ENCODE measurements around the gene NTNG1.

Gene NTNG1

DNA sequence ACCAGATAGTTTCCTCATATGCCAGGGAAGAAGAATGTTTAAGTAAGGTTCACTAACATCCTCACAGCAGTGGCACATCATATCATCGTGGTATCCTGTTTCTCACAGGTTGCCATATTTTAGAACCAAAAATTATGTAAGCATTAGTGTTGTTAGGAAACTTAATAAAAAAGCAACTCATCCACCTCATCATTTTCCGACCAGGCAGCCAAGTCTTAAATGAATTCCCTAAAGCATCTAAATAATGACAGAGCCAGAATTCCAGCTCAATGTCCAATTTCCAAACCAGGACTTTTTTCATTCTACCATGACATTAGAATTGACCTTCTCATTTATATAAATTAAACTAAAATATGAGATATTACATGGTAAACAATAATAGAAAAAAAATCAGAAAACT, 272.7 kb downstream of the NTNG1 start:
- Histone ChIP-seq H3K9me3 (ENCODE audit: control insufficient read depth, low read length) (no peaks in the 10 kb centered on the region), H3K4me1 (ENCODE audit: control insufficient read depth, insufficient read depth, low read length) (no peaks in the 10 kb centered on the region)
- WGBS, 2 experiments = 96 to 100% methylated on average over 1 to 2 of the region's 2 CpGs

GRCh38 chr1:107413951-107414350, 273.1 kb downstream of the NTNG1 start:
- H3K27me3 ChIP-seq (ENCODE audit: control insufficient read depth, insufficient read depth, low read length, poor library complexity, severe bottlenecking) = no peaks in the 10 kb centered on the region
- H3K9me3 ChIP-seq (ENCODE audit: control insufficient read depth, low read length) = no peaks in the 10 kb centered on the region
- no peak overlapping the region for H3K4me3 ChIP-seq (ENCODE audit: insufficient read depth, low read depth, low read length)
- H3K27ac ChIP-seq (ENCODE audit: insufficient read depth, low read depth, low read length, poor library complexity, severe bottlenecking) = no peak overlapping the region
- no peaks in the 10 kb centered on the region for H3K4me1 ChIP-seq (ENCODE audit: control insufficient read depth, insufficient read depth, low read length)
- 94% methylated on average over 1 to 2 of the region's 2 CpGs for WGBS, 2 experiments
- H3K36me3 ChIP-seq (ENCODE audit: control insufficient read depth, insufficient read depth, low read length) = no peaks in the 10 kb centered on the region

More for the DNA sequence above, 272.7 kb downstream of the NTNG1 start:
- H3K27me3 ChIP-seq (ENCODE audit: control insufficient read depth, insufficient read depth, low read length, poor library complexity, severe bottlenecking) = no peaks in the 10 kb centered on the region
- no peak overlapping the region for H3K4me3 ChIP-seq (ENCODE audit: insufficient read depth, low read depth, low read length)
- no peaks in the 10 kb centered on the region for H3K36me3 ChIP-seq (ENCODE audit: control insufficient read depth, insufficient read depth, low read length)
- no peak overlapping the region for H3K27ac ChIP-seq (ENCODE audit: insufficient read depth, low read depth, low read length, poor library complexity, severe bottlenecking)

GRCh38 chr1:107414550-107414949, 273.7 kb downstream of the NTNG1 start:
- 98% methylated on average over 3 of the region's 3 CpGs for WGBS, 2 experiments
- no peaks in the 10 kb centered on the region for H3K4me1 ChIP-seq (ENCODE audit: control insufficient read depth, insufficient read depth, low read length)

DNA sequence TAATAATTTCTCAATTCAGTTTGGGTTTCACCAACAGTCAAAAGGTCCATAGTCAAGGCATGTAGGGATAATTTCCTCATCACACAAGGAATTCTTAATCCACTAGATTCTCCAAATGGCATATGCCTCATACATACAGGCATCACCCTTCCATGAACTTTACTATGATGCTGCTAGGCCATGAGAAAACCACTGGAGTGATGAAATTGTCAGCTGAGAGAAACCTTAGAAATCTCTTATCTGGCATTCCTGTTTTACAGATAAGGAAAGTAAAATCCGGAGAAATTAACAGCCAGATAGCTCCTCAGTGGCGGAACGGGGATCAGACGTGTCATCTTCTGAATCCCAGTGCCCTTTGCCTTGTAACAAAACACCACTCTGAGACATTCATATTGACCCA, 274.4 kb downstream of the NTNG1 start:
- Histone ChIP-seq H3K9me3 (ENCODE audit: control insufficient read depth, low read length) (no peaks in the 10 kb centered on the region), H3K27me3 (ENCODE audit: control insufficient read depth, insufficient read depth, low read length, poor library complexity, severe bottlenecking) (no peaks in the 10 kb centered on the region)
- WGBS, 2 experiments = 96 to 100% methylated on average over 4 of the region's 4 CpGs

More at GRCh38 chr1:107414550-107414949, 273.7 kb downstream of the NTNG1 start:
- no peaks in the 10 kb centered on the region for H3K9me3 ChIP-seq (ENCODE audit: control insufficient read depth, low read length)
- H3K27ac ChIP-seq (ENCODE audit: insufficient read depth, low read depth, low read length, poor library complexity, severe bottlenecking) = no peak overlapping the region
- H3K27me3 ChIP-seq (ENCODE audit: control insufficient read depth, insufficient read depth, low read length, poor library complexity, severe bottlenecking) = no peaks in the 10 kb centered on the region
- H3K36me3 ChIP-seq (ENCODE audit: control insufficient read depth, insufficient read depth, low read length) = no peaks in the 10 kb centered on the region
- no peak overlapping the region for H3K4me3 ChIP-seq (ENCODE audit: insufficient read depth, low read depth, low read length)

GRCh38 chr1:107419003-107419402, 278.2 kb downstream of the NTNG1 start:
- Histone ChIP-seq H3K9me3 (ENCODE audit: control insufficient read depth, low read length) (no peaks in the 10 kb centered on the region), H3K4me3 (ENCODE audit: insufficient read depth, low read depth, low read length) (no peak overlapping the region), H3K4me1 (ENCODE audit: control insufficient read depth, insufficient read depth, low read length) (no peaks in the 10 kb centered on the region), H3K27me3 (ENCODE audit: control insufficient read depth, insufficient read depth, low read length, poor library complexity, severe bottlenecking) (no peaks in the 10 kb centered on the region), H3K27ac (ENCODE audit: insufficient read depth, low read depth, low read length, poor library complexity, severe bottlenecking) (no peak overlapping the region), H3K36me3 (ENCODE audit: control insufficient read depth, insufficient read depth, low read length) (no peaks in the 10 kb centered on the region)
- WGBS, 2 experiments = 82 to 83% methylated on average over 2 of the region's 2 CpGs

More for the DNA sequence above, 274.4 kb downstream of the NTNG1 start:
- Histone ChIP-seq H3K4me3 (ENCODE audit: insufficient read depth, low read depth, low read length) (no peak overlapping the region), H3K36me3 (ENCODE audit: control insufficient read depth, insufficient read depth, low read length) (no peaks in the 10 kb centered on the region), H3K4me1 (ENCODE audit: control insufficient read depth, insufficient read depth, low read length) (no peaks in the 10 kb centered on the region), H3K27ac (ENCODE audit: insufficient read depth, low read depth, low read length, poor library complexity, severe bottlenecking) (no peak overlapping the region)

- H3K27me3 ChIP-seq (ENCODE audit: control insufficient read depth, insufficient read depth, low read length, poor library complexity, severe bottlenecking) = no peaks in the 10 kb centered on the region
- no peak overlapping the region for H3K27ac ChIP-seq (ENCODE audit: insufficient read depth, low read depth, low read length, poor library complexity, severe bottlenecking)
- no peaks in the 10 kb centered on the region for H3K9me3 ChIP-seq (ENCODE audit: control insufficient read depth, low read length)
- no peak overlapping the region for H3K4me3 ChIP-seq (ENCODE audit: insufficient read depth, low read depth, low read length)
- 95 to 100% methylated on average over 1 of the region's 1 CpG for WGBS, 2 experiments
- H3K36me3 ChIP-seq (ENCODE audit: control insufficient read depth, insufficient read depth, low read length) = no peaks in the 10 kb centered on the region
- H3K4me1 ChIP-seq (ENCODE audit: control insufficient read depth, insufficient read depth, low read length) = no peaks in the 10 kb centered on the region
Observed at GRCh38 chr1:107422901-107423300, 282.1 kb downstream of the NTNG1 start.

GRCh38 chr1:107430540-107431228, 289.8 kb downstream of the NTNG1 start:
- Histone ChIP-seq H3K27me3 (ENCODE audit: control insufficient read depth, insufficient read depth, low read length, poor library complexity, severe bottlenecking) (no peaks in the 10 kb centered on the region), H3K9me3 (ENCODE audit: control insufficient read depth, low read length) (no peaks in the 10 kb centered on the region), H3K27ac (ENCODE audit: insufficient read depth, low read depth, low read length, poor library complexity, severe bottlenecking) (no peak overlapping the region), H3K4me3 (ENCODE audit: insufficient read depth, low read depth, low read length) (no peak overlapping the region), H3K4me1 (ENCODE audit: control insufficient read depth, insufficient read depth, low read length) (no peaks in the 10 kb centered on the region), H3K36me3 (ENCODE audit: control insufficient read depth, insufficient read depth, low read length) (no peaks in the 10 kb centered on the region)
- 85 to 88% methylated on average over 13 of the region's 14 CpGs for WGBS, 2 experiments

GRCh38 chr1:107432108-107432507, 291.3 kb downstream of the NTNG1 start:
- H3K36me3 ChIP-seq (ENCODE audit: control insufficient read depth, insufficient read depth, low read length) = no peaks in the 10 kb centered on the region

GRCh38 chr1:107433068-107433467, 292.2 kb downstream of the NTNG1 start:
- Histone ChIP-seq H3K27ac (ENCODE audit: insufficient read depth, low read depth, low read length, poor library complexity, severe bottlenecking) (no peak overlapping the region), H3K36me3 (ENCODE audit: control insufficient read depth, insufficient read depth, low read length) (no peaks in the 10 kb centered on the region), H3K4me3 (ENCODE audit: insufficient read depth, low read depth, low read length) (no peak overlapping the region), H3K9me3 (ENCODE audit: control insufficient read depth, low read length) (no peaks in the 10 kb centered on the region), H3K4me1 (ENCODE audit: control insufficient read depth, insufficient read depth, low read length) (no peaks in the 10 kb centered on the region), H3K27me3 (ENCODE audit: control insufficient read depth, insufficient read depth, low read length, poor library complexity, severe bottlenecking) (no peaks in the 10 kb centered on the region)
- 93 to 94% methylated on average over 4 of the region's 4 CpGs for WGBS, 2 experiments

More at GRCh38 chr1:107432108-107432507, 291.3 kb downstream of the NTNG1 start:
- Histone ChIP-seq H3K27ac (ENCODE audit: insufficient read depth, low read depth, low read length, poor library complexity, severe bottlenecking) (no peak overlapping the region), H3K27me3 (ENCODE audit: control insufficient read depth, insufficient read depth, low read length, poor library complexity, severe bottlenecking) (no peaks in the 10 kb centered on the region), H3K4me1 (ENCODE audit: control insufficient read depth, insufficient read depth, low read length) (no peaks in the 10 kb centered on the region), H3K9me3 (ENCODE audit: control insufficient read depth, low read length) (no peaks in the 10 kb centered on the region), H3K4me3 (ENCODE audit: insufficient read depth, low read depth, low read length) (no peak overlapping the region)
- 39 to 45% methylated on average over 1 of the region's 1 CpG for WGBS, 2 experiments

DNA sequence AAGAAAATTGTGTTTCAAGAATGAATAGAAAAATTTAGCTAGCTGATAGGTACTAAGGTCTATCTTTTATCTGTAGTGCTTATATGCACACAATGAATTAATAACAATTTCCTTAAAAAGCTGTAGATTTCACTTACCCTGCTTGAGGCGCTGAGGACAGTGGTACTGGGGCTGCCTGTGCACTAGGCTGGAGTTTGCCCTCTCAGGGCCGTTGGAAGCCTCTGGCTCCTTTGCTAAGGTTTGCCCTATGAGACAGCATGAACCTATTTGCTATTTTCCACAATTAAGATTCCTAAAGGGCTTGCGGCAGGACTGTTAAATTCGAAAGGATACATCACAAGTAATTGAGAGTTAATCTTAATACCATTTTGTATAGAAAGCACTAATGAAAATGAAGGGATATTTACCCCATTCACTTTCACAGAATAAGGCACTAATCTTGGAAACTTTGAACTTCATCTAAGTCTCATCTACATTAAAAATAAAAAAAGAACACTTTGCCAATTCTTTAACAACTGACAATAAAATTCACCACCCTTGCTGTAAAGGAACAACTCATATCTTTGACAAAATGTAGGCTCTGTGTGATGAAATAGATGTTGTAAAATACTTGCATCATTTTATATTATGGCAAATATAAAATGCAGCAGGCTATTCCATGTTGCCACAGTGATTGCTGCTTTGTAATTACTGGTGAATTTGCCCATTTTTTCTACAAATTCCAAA, 293.0 kb downstream of the NTNG1 start:
- H3K4me3 ChIP-seq (ENCODE audit: insufficient read depth, low read depth, low read length) = no peak overlapping the region
- WGBS, 2 experiments = 72 to 81% methylated on average over 2 of the region's 4 CpGs
- no peaks in the 10 kb centered on the region for H3K27me3 ChIP-seq (ENCODE audit: control insufficient read depth, insufficient read depth, low read length, poor library complexity, severe bottlenecking)
- no peak overlapping the region for H3K27ac ChIP-seq (ENCODE audit: insufficient read depth, low read depth, low read length, poor library complexity, severe bottlenecking)
- no peaks in the 10 kb centered on the region for H3K9me3 ChIP-seq (ENCODE audit: control insufficient read depth, low read length)
- no peaks in the 10 kb centered on the region for H3K4me1 ChIP-seq (ENCODE audit: control insufficient read depth, insufficient read depth, low read length)
- H3K36me3 ChIP-seq (ENCODE audit: control insufficient read depth, insufficient read depth, low read length) = no peaks in the 10 kb centered on the region

Measured in ectodermal cell (in vitro differentiated cells).